HTERT RPE-1 (cell line): ENCODE data around the gene SESTD1.

Experiments used
- in situ Hi-C: fragments of 300-500 bp; cut with MboI; formaldehyde crosslinking; loops from 4 replicates; pipeline ENCODE4 v1.14.3; 2020; ENCODE audit warnings: low sequenced_read_pairs

The SESTD1 gene

DNA sequence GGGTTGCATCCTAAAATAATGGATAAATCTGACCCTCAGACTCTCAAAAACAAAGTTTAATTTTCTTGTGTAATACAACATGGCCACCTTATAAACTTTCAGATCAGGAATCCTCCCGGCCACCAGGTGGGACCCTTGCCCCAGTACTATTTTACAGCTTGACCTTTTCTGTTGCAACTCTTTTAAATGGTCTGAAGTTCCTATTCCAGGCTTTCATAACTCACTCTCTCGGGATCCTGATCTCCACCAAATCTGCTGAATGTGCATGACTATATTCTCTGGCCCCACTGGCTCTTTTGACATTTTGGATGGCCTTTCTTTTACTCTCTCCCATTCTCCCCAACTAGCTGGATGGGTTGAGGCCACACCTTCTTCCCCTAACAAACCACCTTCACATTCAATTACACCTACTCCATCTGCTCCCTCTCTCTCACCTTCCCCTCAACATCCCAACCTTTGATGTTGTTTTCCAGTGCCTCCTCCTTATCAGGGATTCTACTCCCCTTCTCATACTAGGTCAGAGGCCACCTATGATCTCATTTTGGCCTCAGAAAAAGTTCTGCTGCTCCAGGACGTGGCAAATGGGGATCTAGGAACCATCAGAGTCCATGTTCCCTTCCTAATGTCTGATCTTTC lies 70.8 kb downstream of the SESTD1 start:
- in situ Hi-C loops, result no loop called here

GRCh38 chr2:179191110-179191509 lies 73.5 kb downstream of the SESTD1 start:
- in situ Hi-C loops, result no loop called here

- in situ Hi-C loops, result no loop called here
These were observed 78.5 kb downstream of the SESTD1 start for GRCh38 chr2:179186126-179186525.

- in situ Hi-C loops, result no loop called here
These were observed 80.0 kb downstream of the SESTD1 start for GRCh38 chr2:179184610-179185009.

DNA sequence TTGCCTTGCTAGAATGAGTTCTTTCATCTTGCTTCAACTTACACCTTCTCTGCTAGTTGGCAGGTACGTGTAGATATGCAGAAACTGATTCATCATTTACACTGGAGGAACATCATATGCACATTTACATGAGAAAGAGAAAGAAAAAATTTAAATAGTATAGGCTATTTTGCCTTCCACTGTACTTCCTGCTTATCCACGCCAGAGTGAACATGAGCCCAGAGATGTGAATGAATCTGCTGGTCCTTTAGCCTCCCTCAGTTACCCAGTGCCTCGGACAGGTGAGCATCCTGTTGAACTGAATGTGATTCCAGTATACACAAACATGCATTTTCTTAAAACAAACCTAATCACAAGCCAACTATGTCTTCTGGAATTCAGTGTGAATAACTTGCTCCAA lies 83.6 kb downstream of the SESTD1 start:
- in situ Hi-C loops, result no loop called here

DNA sequence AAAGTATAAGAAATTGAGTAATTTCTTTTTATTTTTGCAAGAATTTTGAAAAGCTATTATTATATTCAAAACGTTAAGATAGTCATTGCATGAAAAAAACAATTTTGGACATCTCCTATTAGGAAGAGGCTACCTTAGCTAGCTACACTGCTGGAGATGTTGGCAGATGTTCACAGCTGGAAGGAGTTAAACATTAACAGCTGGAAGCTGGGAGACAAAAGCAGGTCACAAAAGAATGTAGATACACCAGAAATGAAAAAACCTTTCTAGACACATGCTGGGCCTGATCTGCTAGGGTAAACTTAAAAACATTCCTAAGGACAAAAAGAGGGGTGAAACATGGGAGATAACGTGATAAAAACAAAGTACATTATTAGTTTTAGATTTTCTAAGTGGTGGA lies 84.4 kb downstream of the SESTD1 start:
- in situ Hi-C loops, result no loop called here

GRCh38 chr2:179179719-179180118 lies 84.9 kb downstream of the SESTD1 start:
- in situ Hi-C loops, result no loop called here

DNA sequence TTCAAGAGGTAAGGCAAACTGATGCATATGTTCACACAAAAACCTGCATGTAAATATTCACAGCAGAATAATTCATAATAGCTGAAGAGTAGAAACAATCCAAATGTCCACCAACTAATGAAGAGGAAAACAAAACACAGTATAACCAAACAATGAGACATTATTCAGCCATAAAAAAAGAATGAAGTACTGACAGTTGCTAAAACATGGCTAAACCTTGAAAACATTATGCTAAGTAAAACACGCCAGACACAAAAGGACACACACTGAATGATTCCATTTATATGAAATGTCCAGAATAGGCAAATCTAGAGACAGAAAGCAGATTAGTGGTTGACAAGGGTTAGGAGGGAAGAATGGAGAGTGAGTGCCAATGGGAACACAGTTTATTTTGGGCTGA lies 86.9 kb downstream of the SESTD1 start:
- in situ Hi-C loops, result no loop called here

- in situ Hi-C loops, result no loop called here
These were observed 90.4 kb downstream of the SESTD1 start for GRCh38 chr2:179174240-179174639.

GRCh38 chr2:179172894-179173293 lies 91.7 kb downstream of the SESTD1 start:
- in situ Hi-C loops, result no loop called here

- in situ Hi-C loops, result no loop called here
These were observed 93.3 kb downstream of the SESTD1 start for GRCh38 chr2:179171371-179171770.

GRCh38 chr2:179170901-179171300 lies 93.7 kb downstream of the SESTD1 start:
- in situ Hi-C loops, result no loop called here

DNA sequence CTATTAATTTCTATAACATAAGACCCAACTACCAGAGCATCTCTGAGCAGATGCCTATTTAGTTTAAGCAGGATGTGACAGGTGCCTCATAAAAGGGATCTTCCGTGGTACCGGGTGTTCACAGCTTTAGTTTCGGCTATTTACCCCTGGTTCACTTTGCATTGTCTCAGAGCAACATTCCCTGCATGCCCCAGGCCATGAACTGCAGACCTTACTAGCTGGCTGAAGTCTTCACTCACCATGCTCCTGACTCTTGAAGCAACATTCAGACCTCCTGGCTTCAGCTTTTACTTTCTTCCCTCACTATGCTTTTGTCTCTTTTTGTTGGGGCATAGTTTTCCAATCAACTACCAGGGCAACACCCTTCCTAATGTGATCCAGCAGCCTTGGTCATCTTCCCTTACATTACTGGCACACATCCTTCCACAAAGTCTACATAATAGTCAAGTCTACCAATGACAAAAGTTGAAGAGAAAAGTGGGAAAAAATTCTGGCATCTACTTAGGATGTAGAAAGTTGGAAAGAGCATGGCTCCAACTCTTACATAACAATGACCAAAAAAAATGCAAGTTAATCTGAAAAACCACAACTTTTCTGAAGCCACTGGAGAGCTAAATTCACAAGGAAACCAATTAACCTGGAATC lies 99.2 kb downstream of the SESTD1 start:
- in situ Hi-C loops, result no loop called here

DNA sequence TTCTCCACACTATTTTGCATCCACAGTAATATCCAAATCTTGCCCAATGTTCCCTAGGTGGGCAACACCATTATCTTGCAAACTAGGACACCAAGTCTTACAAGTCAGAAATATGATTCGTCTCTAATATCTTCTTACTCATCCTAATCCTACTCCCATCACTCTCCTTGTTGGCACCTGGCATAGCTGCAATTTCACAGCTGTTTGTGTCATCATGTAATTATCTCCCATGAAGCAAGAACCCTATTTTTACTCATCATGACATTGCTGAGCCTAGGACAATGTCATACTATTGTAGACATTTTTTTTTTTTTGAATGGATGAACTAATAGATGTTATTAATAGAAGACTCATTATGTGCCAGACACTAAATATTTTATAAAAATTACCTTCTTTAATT lies 123.4 kb downstream of the SESTD1 start:
- in situ Hi-C loops, result no loop called here

DNA sequence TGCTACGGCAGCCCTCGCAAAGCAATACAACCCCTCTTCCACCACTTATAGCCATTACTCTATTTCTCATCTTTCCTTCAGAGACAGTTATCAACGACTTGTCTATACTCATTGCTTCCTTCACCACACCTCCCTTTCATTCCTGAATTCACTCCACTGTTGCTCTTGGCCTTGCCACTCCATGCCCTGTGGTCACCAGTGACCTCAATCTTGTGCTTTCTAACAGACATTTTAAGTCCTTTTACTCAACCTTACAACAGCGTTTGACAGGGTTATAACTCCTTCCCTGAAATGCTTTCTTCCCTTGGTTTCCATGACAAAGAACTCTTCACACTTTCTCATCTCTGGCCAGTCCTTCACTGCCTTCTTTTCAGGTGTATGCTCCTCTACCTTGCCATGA lies 124.1 kb downstream of the SESTD1 start:
- in situ Hi-C loops, result no loop called here

DNA sequence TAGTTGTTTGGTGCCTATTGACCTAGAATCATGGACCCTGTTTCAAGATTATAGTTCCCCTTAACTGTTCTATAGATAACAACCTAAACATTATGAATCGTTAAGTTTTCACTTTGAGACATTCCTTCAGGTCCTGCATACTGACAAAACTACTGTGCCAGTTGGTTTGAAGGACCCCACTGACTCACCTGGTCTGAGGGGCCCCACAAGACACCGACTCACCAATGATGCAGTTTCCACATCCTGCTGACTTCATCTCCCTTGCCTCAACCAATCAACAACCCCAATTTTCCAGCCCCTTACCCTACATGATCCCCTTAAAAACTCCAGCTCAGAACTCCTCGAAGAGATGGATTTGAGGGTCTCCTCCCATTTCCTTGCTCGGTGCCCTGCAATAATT lies 125.1 kb downstream of the SESTD1 start:
- in situ Hi-C loops, result no loop called here

- in situ Hi-C loops, result no loop called here
These were observed 127.4 kb downstream of the SESTD1 start for GRCh38 chr2:179137200-179137759.

- in situ Hi-C loops, result no loop called here
These were observed 131.6 kb downstream of the SESTD1 start for GRCh38 chr2:179133016-179133415.

- in situ Hi-C loops, result no loop called here
These were observed 132.6 kb downstream of the SESTD1 start for GRCh38 chr2:179132076-179132475.

GRCh38 chr2:179130560-179130959 lies 134.1 kb downstream of the SESTD1 start:
- in situ Hi-C loops, result no loop called here

DNA sequence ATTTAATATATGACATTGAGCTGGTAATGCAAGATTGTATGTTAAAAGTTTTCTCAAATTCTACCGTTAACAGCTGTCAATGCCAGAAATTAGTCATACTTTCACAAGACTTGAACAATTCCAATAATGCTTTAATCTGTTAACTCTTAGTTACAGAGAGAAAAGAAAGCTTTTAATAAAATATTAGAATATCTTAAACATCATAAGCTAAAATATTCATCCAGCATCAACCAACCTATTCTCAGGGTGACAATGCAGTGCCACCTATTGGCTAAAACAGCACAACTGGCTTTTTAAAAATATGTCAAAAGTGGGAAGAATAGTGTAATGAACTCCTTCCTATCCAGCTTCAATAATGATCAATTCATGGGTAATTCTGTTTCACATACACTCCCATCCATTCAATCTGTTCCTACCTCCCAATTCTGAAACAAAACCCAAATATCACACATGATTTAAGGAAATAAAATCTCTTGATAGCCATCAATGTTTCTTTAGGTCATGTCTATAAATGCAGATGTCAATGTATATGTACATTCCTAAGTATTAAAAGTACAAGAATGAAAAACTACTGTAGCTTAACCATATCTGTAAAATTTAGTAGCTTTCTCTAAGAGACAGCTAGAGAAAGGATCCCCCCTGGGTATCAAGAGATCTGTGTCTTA lies 134.9 kb downstream of the SESTD1 start:
- in situ Hi-C loops, result no loop called here

GRCh38 chr2:179125404-179125803 lies 139.2 kb downstream of the SESTD1 start:
- in situ Hi-C loops, result no loop called here
